HG03196 (cell line): ENCODE results near the gene LFNG.
"Not testable (repeated sequence)": the region's sequence is repeated elsewhere in the genome, so short reads cannot be mapped to it uniquely, and the experiment has no call there.

Experiments used
- ATAC-seq: cut with Tn5 transposase; IDR thresholded peaks from one replicate; pipeline ENCODE4 v1.9.1; 2021; ENCODE audit not compliant: unreplicated experiment

Gene LFNG

DNA sequence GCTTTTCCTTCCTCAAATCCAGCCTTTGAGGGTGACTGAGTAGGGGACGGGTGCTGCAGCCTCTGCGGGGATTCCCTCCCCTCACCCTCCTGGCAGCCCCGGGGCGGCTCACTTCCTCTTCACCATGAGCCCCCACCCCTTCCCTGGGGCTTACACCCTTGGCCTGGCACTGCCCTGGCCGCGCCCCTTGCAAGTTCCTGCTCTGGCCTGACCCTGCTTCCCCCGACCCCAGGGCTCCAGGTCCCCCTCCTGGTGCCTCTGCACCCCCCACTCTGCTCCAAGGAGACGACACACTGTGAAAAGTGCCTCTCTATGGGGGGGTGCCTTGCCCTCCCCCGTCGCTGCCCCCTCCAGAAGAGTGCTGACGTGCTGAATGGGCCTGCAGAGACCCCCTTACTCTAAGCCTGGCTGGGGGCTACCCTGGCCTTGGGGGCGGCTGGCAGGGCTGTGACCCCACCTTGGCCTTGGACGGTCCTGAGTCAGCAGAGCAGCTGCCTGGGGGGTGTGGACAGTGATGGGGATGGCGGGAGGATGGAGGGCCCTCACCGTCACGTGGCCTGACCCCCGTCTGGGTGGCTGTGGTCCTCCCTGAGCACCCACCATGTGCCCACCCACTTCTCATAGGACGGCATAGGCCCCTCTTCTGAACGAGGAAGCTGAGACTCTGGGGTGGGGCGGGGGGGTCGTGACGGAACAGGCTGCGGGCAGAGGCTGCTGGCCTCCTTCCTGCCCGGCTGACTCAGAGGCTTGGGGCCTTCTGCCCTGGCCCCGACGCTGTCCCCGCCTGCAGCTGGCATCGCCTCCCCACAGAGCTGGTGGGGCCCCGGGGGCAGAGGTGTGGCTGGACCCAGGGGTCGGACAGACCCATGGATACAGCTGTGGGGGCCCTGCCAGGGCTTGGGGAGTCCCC lies 9.8 kb downstream of the LFNG start:
- ATAC-seq: peak; percentile 41

DNA sequence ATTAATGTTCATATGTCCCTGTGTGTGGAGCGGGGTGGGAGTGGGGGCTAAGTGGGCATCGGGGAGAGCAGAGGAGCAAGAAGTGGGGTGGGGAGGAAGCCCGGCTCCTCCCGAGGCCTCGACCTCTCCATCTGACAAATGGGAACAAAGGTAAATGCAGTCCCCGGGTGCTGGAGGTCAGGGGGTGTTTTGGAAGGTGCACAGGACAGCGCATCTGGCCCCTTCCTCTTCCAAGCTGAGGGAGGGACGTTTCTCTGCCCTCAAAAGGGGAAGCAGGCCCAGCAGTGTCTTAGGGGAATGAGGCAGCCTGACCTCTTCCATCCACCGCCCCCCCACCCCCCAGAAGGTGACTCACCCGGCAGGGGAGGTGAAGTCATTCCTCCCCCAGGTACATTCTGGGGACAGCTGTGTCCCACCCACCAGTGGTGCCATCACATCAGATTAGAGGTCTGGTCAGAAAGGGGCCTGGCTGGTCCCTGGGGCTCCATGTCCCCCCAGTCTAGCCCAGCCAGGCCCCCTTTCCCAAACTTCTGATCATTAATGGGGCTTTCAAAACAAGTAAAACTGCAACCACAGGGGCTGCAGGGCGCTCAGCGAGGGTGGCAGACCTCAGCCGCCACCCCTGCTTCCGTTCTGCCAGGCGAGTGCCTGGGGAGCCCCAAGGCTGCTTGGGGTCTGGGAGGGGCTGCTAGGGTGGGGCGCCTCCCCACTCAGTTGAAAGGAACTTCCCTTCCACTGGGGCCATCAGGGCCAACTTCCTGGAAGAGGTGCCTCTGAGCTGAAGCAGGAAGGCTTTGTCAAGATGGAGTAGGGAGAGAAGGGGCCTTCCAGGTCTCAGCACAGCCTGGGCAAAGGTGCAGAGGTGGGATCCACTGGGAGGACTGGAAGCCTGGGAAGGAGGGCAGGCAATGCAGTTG lies 10.8 kb downstream of the LFNG start:
- peak; percentile 46 for ATAC-seq

DNA sequence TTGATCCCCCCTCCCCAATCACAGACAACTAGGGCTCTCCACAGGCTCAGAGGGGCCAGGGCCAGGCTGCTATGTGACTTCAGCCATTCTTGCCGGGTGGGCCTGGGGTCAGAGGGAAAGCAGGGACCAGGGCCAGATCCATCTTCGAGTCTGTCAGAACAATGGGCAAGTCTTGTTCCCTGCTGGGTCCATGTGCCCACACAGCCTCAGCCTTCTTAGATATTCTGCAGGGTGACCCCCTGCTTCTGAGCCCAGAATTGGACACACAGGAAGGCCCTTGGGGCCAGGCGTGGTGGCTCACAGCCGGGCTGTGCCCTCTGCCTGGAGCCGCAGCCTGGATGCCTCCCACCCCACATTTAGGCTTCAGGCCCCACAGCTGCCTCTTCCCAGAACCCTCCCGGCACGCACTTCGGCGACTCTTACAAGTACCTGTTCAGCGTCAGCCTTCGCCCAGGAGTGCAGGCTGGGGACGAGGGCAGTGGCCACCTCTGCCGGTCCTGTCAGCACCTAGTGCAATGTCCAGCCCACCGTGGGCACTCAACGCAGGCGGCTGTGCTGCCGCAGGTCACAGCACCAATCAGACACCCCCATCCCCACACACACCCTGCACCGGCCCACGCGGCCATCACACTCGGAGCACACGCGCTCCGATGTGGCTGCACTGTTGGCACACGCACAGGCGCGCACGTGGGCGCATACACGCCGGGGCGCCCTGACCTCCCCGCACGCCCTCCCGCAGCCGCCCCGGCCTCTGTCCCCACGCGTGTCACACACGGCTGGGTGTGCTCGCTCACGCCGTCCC lies 11.6 kb downstream of the LFNG start:
- ATAC-seq: not testable (repeated sequence)

DNA sequence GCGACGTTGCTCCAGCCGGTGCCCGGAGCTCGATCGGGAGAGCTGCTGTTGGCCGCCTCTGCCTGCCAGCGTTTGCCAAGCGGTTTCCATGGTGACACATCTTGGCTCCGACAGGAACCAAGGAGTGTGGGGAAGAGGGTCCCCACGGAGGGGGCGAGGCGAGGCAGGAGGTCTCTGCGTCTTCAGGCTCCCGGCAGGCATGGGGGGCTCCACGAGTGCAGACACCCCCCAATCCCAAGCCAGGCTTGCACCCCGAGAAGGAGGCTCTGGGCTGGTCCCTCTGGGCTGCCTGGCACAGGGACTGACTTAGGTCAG lies 12.2 kb downstream of the LFNG start:
- not testable (repeated sequence) for ATAC-seq

DNA sequence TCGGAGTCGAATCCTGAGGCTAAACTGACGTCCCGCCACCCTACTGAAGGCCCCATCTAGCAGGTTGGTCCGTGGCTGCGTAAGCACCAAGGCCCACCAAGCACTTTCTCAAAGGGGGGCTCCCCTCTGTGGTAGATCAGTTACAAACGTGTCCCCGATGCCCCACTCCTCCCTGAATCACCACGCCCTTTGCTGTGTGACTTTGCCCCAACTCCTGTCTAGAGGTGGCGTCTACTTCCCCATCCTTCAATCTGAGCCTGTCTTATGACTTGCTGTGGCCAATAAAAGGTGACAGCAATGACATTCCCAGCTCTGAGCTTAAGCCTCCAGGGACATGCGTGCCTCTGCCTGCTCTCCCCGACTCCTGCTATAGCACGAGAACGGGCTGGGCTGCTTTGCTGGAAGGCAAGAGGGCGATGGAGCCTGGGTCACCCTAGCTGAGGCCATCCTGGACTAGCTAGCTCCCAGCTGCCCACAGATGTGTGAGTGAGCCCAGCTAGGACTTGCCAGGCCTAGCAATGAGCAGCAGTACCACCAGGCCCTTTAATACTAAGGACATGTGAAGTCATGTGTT lies 12.7 kb downstream of the LFNG start:
- not testable (repeated sequence) for ATAC-seq

DNA sequence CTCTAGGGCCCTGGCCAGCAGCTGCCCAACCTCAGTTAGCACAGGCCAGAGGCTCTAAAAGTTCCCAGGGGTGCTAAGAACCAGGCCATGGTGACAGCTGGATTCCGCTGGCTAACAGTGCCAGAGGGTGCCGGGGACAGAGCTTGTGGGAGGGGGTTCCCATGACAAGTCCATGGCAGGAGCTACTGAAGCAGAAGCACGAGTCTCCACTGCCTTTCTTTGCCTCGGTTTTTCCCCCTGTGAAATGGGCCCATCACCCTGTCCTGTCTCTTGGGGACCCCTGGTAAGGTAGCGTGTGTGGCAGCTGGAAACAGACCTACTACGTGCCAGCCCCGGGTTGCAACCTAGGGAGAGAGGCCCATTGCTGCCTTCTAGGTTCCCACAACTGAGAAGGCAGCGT lies 13.2 kb downstream of the LFNG start:
- ATAC-seq: not testable (repeated sequence)

DNA sequence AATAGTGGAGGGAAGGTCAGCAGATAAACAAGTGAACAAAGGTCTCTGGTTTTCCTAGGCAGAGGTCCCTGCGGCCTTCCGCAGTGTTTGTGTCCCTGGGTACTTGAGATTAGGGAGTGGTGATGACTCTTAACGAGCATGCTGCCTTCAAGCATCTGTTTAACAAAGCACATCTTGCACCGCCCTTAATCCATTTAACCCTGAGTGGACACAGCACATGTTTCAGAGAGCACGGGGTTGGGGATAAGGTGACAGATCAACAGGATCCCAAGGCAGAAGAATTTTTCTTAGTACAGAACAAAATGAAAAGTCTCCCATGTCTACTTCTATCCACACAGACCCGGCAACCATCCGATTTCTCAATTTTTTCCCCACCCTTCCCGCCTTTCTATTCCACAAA lies 14.0 kb downstream of the LFNG start:
- ATAC-seq: not testable (repeated sequence)

DNA sequence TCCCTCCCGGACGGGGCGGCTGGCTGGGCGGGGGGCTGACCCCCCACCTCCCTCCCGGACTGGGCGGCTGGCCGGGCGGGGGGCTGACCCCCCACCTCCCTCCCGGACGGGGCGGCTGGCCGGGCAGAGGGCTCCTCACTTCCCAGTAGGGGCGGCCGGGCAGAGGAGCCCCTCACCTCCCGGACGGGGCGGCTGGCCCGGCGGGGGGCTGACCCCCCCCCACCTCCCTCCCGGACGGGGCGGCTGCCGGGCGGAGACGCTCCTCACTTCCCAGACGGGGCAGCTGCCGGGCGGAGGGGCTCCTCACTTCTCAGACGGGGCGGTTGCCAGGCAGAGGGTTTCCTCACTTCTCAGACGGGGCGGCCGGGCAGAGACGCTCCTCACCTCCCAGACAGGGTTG lies 14.6 kb downstream of the LFNG start:
- not testable (repeated sequence) for ATAC-seq

DNA sequence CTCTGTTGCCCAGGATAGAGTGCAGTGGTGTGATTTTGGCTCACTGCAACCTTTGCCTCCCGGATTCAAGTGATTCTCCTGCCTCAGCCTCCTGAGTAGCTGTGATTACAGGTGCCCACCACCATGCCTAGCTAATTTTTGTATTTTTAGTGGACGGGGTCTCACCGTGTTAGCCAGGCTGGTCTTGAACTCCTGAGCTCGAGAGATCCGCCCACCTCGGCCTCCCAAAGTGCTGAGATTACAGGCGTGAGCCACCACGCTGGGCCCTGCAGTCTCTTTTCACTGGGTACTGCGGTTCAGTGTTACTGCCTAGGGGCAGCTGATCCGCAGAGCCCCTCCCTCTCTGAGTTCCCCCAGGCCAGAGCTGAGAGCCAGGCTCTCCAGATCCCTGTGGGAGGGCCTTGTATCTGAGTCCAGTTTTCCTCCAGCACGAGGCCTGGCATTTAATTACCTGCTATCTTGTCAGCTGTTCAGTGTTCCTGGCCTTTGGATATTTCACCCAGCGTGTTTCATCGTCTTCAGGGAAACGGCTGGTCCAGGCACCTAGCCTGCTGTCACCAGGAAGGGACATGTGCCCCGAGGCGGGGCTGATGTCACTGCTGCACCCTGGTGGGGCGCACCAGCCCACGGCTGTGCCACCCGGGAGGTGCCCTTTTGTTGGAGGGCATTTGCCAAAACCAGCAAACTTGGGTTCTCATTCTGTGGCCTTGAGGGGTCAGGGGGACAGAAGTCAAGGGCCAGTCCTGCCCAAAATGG lies 16.5 kb downstream of the LFNG start:
- ATAC-seq: not testable (repeated sequence)

DNA sequence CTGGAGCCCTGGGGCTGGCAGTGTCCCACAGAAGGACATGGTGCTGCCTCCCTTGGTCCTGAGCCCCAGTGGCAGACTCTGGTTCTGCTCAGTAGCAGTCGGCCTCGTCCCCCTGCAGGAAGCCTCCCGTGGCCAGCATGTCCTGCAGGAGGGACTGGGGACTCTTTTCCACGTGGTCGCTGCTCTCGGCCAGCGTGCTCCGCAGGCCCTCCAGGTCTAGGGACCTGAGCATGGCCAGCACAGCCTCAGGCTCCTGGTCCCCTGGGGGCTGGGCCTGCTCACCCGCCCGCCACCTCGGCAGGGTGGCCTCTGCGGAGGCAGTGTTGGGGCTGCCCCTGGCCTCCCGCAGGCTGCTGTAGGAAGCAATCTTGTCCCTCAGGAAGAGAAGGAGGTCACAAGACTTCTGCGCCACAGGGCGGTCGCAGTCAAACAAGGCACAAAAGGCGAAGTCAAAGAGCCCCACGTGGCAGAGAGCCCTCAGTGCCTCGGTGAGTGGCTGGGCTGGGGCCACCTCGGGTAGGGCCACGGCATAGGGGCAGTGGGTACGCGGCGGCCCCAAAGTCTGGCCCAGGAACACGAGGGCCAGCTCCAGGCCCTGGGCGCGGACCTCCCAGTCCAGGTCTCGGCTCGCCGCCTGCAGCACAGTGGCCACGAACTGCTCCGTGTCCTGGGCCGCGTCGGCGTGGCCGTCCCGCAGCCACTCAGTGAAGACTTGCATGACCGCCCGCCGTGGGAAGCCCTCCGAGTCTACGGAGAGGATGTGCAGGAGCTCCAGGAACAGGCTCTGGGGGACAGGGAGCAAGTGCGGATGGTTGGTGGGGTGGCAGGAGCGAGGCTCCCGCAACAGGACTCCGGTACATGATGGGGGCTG lies 18.6 kb downstream of the LFNG start:
- ATAC-seq: no peak

DNA sequence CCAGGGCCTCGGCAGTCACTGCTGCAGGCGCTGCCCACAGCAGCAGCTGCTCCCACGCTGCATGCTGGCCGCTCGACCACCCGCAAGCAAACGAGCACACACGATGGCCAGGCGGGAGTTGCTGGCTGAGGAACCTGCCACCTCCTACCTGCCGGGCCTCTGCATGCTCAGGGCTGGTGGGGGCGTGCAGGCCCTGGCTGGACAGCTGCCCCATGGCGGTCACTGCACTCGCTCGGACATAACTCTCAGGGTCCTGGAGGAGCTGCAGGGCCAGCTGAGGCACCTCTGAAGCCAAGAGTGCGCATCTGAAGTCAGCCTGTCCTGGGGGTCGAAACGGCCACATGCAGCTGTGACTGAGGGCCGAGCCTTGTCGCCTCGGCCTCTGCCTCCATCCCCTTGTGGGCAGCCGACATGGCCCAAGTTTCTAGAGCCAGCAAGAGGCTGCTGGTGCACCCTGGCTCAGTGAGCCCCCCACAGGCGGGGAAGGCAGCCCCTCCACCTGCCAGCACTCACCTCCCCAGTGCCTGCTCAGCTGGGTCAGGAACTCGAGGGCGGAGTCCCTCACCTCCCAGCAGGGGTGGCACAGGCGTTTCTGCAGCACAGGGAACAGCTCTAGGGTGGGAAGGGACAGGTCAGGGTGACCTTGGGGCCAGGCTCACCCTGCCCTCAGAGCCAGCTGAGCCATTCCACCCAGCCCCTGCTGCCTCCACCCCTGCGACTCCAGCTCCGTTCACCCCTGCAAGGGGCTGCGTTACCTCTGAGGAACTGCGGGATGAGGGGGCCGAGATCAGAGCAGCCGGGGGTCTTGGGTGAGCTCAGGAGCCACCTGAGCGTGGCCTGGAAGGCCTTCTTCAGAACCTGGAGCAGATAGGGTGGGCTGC lies 19.7 kb downstream of the LFNG start:
- no peak for ATAC-seq

DNA sequence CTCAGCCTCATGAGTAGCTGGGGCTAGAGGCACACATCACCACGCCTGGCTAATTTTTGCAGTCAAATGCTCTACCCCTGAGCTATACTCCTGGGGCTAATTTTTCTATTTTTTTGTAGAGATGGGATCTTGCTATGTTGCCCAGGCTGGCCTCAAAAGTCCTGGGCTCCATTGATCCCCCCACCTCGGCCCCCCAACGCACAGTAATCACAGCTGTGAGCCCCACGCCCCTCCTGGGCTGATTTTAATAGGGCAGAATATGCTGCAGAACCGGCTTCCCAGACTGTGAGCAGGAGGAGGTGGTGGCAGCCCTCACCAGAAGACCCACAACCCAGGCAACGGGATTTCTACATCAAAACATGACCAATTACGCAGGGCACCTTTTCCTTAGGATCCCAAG lies 20.6 kb downstream of the LFNG start:
- ATAC-seq: no peak

DNA sequence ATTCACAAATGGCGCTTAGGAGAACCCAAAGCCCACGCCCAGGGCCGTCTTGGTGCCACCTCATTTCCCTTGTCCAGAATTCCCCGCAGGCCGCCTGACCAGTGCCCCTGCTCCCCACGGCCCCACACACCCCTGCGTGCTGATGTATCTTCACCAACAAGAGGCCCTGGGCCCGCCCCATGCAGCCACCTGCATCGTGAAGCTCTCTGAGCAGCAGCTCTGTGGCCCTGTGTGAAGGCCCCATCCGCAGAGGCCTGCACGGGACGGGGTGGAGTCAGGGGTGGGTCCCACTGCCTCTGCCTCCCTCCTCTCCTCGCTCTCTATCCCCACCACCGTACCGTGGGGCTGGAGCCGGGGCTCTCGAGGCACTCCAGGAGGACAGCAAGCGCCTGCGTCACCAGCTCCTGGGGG lies 21.1 kb downstream of the LFNG start:
- no peak for ATAC-seq

DNA sequence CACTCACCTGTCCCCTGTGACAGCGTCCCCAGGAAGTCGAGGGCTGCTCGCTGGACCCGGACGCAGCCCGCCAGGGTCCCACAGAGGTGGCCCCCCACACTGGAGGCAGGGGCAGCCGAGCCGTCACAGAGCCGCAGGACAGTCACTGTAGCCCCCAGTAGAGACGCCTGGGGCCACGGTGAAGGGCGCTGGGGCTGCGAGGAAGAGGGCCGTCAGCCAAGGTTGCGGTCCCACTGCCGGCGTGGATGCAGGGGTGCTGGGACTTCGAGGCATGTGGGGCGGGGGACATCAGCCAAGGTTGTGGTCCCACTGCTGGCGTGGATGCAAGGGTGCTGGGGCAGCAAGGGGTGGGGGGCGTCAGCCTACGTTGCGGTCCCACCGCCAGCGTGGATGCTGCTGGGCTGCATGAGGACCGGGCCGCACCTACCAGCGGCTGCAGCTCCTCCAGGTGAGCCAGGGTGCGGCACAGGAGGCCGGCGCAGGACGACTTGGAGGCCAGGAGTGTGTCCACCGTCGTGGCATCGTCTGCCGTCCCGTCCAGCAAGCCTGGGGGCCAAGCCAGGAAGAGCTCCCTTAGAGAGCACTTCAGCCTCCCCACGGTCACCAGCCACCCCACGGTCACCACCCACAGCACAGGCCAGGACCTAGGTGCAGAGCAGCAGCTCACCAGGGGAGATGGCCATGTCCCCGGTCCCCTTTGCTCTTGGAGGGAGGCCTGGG lies 21.9 kb downstream of the LFNG start:
- no peak for ATAC-seq

DNA sequence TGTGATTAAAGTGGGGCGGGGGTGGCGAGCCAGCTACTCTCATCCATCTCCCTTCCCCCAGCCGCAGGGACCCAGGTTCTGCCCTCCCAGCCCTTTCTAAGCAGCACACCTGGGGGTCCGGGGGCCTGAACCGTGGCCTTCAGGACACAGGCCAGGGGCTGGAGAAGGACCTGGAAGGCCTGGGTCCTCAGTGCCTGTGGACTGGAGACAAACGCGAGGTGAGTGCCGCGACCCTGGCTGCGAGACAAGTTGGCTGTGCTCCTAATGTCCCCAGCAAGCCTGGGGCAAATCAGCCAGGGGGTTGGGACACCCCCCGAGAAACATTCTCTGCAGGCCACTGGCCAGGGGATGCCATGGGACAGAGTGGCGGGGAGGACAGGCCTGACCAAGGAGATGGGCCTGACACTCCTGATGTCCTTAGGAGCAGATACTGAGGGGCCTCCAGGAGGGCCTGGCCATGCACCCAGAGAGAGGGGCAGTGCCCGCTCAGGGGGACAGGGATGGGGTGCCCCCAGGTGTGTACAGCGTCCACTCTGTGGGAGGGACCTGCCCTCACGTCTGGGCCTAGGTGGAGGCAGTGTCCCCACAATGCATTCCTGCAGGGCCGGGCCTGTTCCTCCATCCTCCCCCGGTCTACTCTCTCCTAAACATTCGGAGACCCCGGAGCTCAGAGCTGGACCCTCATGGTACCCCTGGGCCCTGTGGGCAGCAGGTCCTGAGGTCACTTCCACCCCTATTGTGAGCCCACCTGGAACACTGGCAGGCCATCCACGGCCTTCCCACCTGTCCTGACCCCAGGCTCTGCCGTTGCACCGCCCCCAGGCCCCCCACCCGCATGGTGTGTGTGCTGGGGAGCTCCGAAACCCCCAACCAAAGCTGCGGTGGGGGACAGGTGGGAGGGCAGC lies 22.7 kb downstream of the LFNG start:
- no peak for ATAC-seq
